SH-SY5Y (cell line): Measurements from ENCODE around the gene ZNF425.

Experiments
- GATA2 ChIP-seq: IDR thresholded peaks from 2 replicates; pipeline ENCODE4 v1.6.1; 2011; ENCODE audit warnings: mild to moderate bottlenecking, low read depth, low read length
- GATA3 ChIP-seq: IDR thresholded peaks from 2 replicates; pipeline ENCODE4 v1.6.1; 2011; ENCODE audit warnings: low read depth, mild to moderate bottlenecking, low read length, moderate library complexity

DNA sequence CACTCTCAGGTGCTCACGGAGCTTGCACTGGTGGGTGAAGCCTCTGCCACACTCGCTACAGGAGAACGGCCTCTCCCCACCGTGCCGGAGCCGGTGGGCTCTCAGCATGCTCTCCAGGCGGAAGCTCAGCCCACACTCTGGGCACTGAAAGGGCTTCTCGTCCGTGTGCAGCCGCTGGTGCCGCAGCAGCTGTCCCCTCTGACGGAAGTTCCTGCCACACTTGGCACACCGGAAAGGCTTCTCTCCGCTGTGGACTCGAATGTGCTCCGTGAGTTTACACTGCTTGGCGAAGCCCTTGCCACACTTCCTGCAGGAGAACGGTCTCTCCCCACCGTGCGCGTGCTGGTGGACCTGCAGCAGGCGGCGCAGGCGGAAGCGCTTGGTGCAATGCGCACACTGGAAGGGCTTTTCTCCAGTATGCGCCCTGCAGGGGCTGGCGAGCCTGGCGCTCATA lies 54.9 kb downstream of the ZNF425 start:
- TF ChIP-seq GATA3 (no peak), GATA2 (no peak)
